ENCODE data around the gene FLRT2. TPM values are rescaled to one million over a fixed set of nuclear protein-coding genes. Genes with fewer than 3 reads are reported as not detected.

The FLRT2 gene
- total and polyA plus RNA-seq, 2 donors (not counting 1 experiment from before 2014, with no cell fraction given): not detected

GRCh38 chr14:85519661-85520305 is 10.2 kb upstream of the FLRT2 start:
- ChIA-PET POLR2A (no interaction called here), CTCF (no interaction called here)
- Mint-ChIP-seq H3K4me3 (no peak overlapping the region), H3K9me3 (ENCODE audit: insufficient read depth) (no peaks in the 10 kb centered on the region), H3K27me3 (no peaks in the 10 kb centered on the region), H3K27ac (no peak overlapping the region), H3K4me1 (no peaks in the 10 kb centered on the region)
- Histone ChIP-seq H3K4me3 (ENCODE audit: control extremely low read depth in 1 of 5, extremely low read depth in 1 of 5, insufficient read depth in 1 of 5, low read depth in 2 of 5, low read length in 4 of 5) (no peak overlapping the region), H3K27me3 (replicated peaks in 1 of 4; ENCODE audit: control extremely low read depth in 1 of 4, control insufficient read depth in 3 of 4, insufficient read depth in 4 of 4, low read length in 3 of 4) (no peaks in the 10 kb centered on the region), H3K4me2 (replicated peaks; ENCODE audit: low read depth, low read length, poor library complexity, severe bottlenecking) (no peak overlapping the region), H3K79me2 (ENCODE audit: control insufficient read depth, insufficient read depth, low read length) (no peaks in the 10 kb centered on the region), H3K36me3 (replicated peaks in 1 of 2; ENCODE audit: control extremely low read depth in 1 of 2, control insufficient read depth in 1 of 2, extremely low read depth in 1 of 2, insufficient read depth in 2 of 2, low read length in 1 of 2) (no peaks in the 10 kb centered on the region), H3K9me3 (ENCODE audit: control extremely low read depth in 1 of 3, control insufficient read depth in 2 of 3, insufficient read depth in 1 of 3, low read length in 2 of 3) (no peaks in the 10 kb centered on the region), H3K27ac (ENCODE audit: low read length in 2 of 2) (no peak overlapping the region), H4K20me1 (ENCODE audit: control insufficient read depth, insufficient read depth, low read length, poor library complexity, severe bottlenecking) (no peaks in the 10 kb centered on the region), H2AFZ (ENCODE audit: insufficient read depth, low read depth, low read length, poor library complexity, severe bottlenecking) (no peak overlapping the region), H3K4me1 (ENCODE audit: control insufficient read depth in 2 of 2, insufficient read depth in 2 of 2, low read length in 2 of 2) (no peaks in the 10 kb centered on the region), H3K9ac (ENCODE audit: low read length) (no peak overlapping the region)
- intact Hi-C loops (cut with micrococcal nuclease): no loop called here
- ATAC-seq (ENCODE audit: low read depth) (no peak), DNase-seq (no peak)
- TF ChIP-seq CTCF (IDR thresholded peaks at IDR 0.05) (no peak), EZH2 (IDR thresholded peaks at IDR 0.05; ENCODE audit: borderline replicate concordance, insufficient read depth, low read depth, low read length, poor library complexity, severe bottlenecking) (no peak)
- WGBS (ENCODE audit: insufficient coverage): no CpG with 5 or more reads among the region's 1 CpG

DNA sequence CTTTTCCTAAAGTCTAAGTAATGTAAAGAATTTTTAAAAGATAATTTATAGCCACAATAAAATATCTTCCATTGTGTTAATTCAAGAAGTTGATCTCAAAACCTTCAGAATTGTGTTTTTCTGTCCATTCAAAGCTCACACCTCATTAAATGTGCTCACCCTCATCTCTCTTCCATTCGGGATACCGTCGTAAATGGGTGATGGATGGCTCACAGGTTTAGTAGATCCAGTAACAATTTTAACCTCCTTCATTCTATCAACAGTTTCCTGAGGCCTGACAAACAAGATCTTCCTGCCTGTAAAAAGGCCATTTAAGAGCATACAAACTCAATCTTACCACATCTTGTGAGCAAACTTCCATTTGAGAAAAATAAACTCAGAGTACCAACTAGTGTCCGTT is 9.4 kb upstream of the FLRT2 start:
- no peak overlapping the region for H3K27ac ChIP-seq (ENCODE audit: low read length in 2 of 2)
- TF ChIP-seq CTCF (IDR thresholded peaks at IDR 0.05) (no peak), EZH2 (IDR thresholded peaks at IDR 0.05; ENCODE audit: borderline replicate concordance, insufficient read depth, low read depth, low read length, poor library complexity, severe bottlenecking) (no peak)
- intact Hi-C loops (cut with micrococcal nuclease): no loop called here
- no peak overlapping the region for H2AFZ ChIP-seq (ENCODE audit: insufficient read depth, low read depth, low read length, poor library complexity, severe bottlenecking)
- no peaks in the 10 kb centered on the region for H4K20me1 ChIP-seq (ENCODE audit: control insufficient read depth, insufficient read depth, low read length, poor library complexity, severe bottlenecking)
- 100% methylated on average over 4 of the region's 4 CpGs for WGBS (ENCODE audit: insufficient coverage)
- no peak overlapping the region for H3K4me3 ChIP-seq (ENCODE audit: control extremely low read depth in 1 of 5, extremely low read depth in 1 of 5, insufficient read depth in 1 of 5, low read depth in 2 of 5, low read length in 4 of 5)
- H3K79me2 ChIP-seq (ENCODE audit: control insufficient read depth, insufficient read depth, low read length): no peaks in the 10 kb centered on the region
- no peak overlapping the region for H3K4me2 ChIP-seq (replicated peaks; ENCODE audit: low read depth, low read length, poor library complexity, severe bottlenecking)
- DNase-seq (no peak), ATAC-seq (ENCODE audit: low read depth) (no peak)
- H3K9me3 ChIP-seq (ENCODE audit: control extremely low read depth in 1 of 3, control insufficient read depth in 2 of 3, insufficient read depth in 1 of 3, low read length in 2 of 3): no peaks in the 10 kb centered on the region
- Mint-ChIP-seq H3K4me3 (no peak overlapping the region), H3K27ac (no peak overlapping the region), H3K4me1 (no peaks in the 10 kb centered on the region), H3K27me3 (no peaks in the 10 kb centered on the region), H3K9me3 (ENCODE audit: insufficient read depth) (no peaks in the 10 kb centered on the region)
- CTCF ChIA-PET: no interaction called here
- H3K36me3 ChIP-seq (replicated peaks in 1 of 2; ENCODE audit: control extremely low read depth in 1 of 2, control insufficient read depth in 1 of 2, extremely low read depth in 1 of 2, insufficient read depth in 2 of 2, low read length in 1 of 2): no peaks in the 10 kb centered on the region
- H3K9ac ChIP-seq (ENCODE audit: low read length): no peak overlapping the region
- POLR2A ChIA-PET: no interaction called here
- H3K4me1 ChIP-seq (ENCODE audit: control insufficient read depth in 2 of 2, insufficient read depth in 2 of 2, low read length in 2 of 2): no peaks in the 10 kb centered on the region
- H3K27me3 ChIP-seq (replicated peaks in 1 of 4; ENCODE audit: control extremely low read depth in 1 of 4, control insufficient read depth in 3 of 4, insufficient read depth in 4 of 4, low read length in 3 of 4): no peaks in the 10 kb centered on the region

Data from B cell (primary cell).